ENCODE measurements around the gene CPT1C.

The CPT1C gene

GRCh38 chr19:49755956-49756355, 65.0 kb downstream of the CPT1C start:
- DNase-seq (ENCODE audit: low read depth in 2 of 2), result no peak

DNA sequence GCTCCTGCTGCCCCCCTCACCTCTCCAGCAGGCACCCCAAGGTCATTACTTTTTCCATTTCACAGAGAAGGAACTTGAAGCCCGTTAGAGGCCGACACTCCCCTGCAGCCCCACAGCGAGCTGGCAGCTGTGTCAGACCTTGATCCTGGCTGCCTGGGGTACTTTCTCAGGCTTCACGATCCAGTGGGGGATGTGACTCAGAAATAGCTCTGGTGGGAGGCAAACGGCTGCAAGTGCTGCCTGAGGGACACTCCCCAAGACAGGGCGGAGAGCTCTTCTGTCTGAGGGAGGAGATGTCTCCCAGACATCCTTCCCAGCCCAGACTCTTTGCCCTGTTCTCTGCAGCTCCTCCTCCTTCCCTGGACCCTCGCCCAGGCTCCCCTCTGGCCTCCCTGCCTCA, 67.4 kb downstream of the CPT1C start:
- no peak for DNase-seq (ENCODE audit: low read depth in 2 of 2)

DNA sequence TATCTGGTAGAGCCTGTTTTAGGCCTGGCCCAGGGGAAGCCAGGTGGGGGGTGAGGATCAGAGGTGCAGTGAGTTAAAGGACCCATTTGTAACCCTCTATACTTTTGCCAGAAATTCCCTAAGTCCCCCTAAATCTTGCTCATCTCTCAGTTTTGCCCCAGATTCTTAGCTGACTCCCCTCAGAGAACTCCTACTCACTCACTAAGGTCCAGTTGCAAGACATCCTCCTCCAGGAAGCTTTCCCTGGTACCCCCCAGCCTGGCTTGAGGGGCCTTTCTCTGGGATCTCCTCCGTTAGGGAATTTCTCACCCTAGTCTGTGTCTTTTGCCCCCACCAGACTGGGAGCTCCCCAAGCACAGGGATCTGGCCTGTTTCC, 70.3 kb downstream of the CPT1C start:
- no peak for DNase-seq (ENCODE audit: low read depth in 2 of 2)

GRCh38 chr19:49761625-49762311, 70.9 kb downstream of the CPT1C start:
- DNase-seq (ENCODE audit: low read depth in 2 of 2), result no peak

DNA sequence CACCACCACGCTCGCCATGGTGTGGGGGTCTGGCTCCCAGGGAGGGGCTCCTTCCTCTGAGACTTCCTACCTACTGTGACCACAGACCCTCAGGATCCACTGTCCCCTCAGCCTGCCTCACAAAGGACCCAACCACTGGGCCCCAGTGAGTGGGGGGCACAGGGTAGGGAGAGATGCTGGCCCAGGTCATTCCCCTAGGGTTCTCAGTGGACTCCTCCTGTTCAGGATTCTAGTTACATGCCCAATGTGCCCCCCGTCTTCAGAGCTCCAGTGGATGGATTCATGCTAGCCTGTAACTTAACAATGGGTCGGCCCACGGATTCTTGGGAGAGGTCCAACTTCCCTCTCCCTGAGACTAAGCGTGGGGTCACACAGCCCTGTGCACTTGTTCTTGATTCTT, 72.3 kb downstream of the CPT1C start, which contains the start of gene TSKS:
Gene TSKS (minus strand): TSS at position 77 of the 400 bp plus-strand sequence. CDS start 59 bp downstream, at position 18.
- no peak for DNase-seq (ENCODE audit: low read depth in 2 of 2)

All from stimulated activated CD4-positive, alpha-beta T cell treated with anti-CD3 and anti-CD28 coated beads, Interleukin-12 subunit alpha, Interleukin-12 subunit beta, amount 100 ng/mL, for 24 hours (primary cell).